LNCAP (cell line): ENCODE measurements around the gene MYOCD.

Experiments
- TF ChIP-seq, protein P1 (sequence below): fragments of 450-650 bp; IDR thresholded peaks from 2 replicates; pipeline ENCODE4 v1.5.1; 2017; ENCODE audit warnings: mild to moderate bottlenecking

Gene MYOCD

DNA sequence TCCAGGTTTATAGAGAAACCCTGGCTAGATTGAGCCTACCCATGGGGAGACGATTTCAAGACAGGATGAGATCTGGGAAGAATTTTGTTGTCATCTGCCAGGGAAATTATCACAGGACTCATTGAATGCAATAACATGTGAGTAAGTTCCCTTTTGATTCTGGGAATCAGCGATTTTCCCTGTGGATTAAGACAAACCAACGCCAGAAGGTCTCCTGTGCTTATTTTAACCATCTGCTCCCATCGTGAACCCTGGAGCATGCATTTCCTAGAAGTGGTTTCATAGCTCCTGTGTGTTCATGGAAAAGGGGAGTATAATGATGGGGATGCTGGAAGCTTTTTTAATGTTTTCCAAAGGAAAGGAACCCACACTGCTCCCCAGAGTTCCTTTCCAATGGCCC is 102.6 kb downstream of the MYOCD start:
- TF ChIP-seq, protein P1, sequence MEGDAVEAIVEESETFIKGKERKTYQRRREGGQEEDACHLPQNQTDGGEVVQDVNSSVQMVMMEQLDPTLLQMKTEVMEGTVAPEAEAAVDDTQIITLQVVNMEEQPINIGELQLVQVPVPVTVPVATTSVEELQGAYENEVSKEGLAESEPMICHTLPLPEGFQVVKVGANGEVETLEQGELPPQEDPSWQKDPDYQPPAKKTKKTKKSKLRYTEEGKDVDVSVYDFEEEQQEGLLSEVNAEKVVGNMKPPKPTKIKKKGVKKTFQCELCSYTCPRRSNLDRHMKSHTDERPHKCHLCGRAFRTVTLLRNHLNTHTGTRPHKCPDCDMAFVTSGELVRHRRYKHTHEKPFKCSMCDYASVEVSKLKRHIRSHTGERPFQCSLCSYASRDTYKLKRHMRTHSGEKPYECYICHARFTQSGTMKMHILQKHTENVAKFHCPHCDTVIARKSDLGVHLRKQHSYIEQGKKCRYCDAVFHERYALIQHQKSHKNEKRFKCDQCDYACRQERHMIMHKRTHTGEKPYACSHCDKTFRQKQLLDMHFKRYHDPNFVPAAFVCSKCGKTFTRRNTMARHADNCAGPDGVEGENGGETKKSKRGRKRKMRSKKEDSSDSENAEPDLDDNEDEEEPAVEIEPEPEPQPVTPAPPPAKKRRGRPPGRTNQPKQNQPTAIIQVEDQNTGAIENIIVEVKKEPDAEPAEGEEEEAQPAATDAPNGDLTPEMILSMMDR = no peak

DNA sequence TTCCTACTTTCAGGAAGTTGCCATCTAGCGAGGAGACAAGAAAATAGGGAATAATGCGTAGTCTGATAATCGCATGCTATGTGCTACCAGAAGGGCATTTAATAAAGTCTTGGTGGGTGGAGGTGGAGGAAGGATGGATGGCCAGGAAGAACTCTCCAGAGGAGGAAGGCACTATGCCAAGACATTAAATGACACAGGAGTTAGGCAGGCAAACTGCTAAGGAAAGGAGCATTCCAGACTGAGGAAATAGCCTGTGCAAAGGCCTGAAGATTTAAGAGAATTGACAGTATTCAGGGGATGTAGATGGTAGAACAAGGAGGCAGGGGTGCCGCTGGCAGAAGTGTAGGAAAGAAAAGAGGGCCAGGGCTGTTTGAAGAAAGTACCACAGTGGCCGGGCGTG is 104.3 kb downstream of the MYOCD start:
- TF ChIP-seq, protein P1 = no peak

DNA sequence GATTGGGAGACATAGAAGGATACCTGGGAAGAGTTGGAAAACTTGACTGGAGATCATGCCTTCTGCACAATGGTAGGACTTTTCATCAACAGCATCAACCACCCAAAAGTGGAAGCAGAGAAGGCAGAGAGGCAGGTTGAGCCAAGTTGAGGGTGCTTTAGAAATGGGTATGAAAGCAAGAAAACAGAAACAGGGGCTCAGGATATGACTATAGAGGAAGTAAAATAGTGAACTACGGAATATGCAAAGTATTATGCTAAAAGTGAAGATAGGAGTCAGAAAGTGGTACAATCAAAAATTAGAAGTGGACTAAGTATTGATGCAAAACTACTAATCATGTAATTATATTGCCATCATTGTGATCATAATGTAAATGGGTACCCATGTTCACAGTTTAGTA is 107.5 kb downstream of the MYOCD start:
- TF ChIP-seq, protein P1 = no peak

DNA sequence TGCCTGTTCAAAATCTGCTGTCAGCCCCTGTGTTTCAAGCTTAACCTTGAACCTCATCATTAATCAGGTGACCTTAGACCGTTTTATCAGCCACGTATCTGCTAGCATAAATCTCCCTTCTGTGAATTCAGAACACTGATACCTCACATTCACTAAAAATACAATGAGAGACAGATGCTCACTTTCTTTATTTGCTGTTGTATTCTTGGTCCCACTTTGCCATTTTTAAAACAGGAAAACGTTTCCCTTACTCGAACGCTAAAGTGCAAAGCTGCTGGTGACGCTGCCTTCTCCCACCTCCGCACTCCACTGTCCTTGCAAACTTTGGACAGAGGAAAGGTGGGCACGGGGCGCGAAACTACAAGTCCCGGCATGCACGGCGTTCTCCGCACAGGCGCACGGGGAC is 123.4 kb downstream of the MYOCD start:
- TF ChIP-seq, protein P1 = no peak

DNA sequence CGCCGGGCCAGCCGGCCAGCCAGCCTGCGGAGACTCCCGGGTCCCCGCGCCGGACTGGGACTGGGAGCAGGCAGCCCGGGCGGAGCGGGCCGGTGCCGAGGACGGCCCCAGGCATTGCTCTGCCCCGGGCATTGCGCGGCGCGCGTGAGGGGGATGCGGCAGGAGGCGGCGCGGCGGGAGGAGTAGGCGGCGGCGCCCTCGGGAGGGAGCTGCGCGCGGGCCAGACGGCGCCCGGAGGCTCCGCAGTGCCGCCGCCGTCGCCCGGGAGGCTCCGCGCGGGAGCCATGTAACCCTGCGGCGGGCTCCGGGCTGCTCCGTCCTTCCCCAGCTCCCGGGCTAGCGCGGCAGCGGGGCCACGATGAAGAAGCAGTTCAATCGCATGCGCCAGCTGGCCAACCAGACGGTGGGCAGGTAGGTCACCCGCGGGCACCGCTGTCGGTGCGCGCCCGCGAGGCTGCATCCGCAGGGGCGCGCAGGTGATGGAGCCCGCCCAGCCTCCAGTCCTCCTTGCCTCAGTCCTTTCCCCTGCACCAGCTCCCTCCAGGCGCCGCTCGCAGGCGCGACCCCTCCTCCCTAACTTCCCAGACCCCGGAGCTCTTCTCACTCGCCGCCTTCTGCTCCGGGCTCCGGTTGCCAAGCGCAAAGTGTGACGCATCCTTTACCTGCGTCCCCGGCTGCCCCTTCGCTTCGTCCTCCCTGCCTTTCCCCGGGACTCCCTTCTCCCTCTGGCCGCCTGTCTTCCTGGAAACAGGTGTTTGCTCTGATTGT is 124.0 kb downstream of the MYOCD start, which contains the start of gene ARHGAP44:
TSS of gene ARHGAP44 (plus strand) at position 18 of the 768 bp plus-strand sequence. CDS start at position 359, 341 bp downstream.
- TF ChIP-seq, protein P1 = no peak

DNA sequence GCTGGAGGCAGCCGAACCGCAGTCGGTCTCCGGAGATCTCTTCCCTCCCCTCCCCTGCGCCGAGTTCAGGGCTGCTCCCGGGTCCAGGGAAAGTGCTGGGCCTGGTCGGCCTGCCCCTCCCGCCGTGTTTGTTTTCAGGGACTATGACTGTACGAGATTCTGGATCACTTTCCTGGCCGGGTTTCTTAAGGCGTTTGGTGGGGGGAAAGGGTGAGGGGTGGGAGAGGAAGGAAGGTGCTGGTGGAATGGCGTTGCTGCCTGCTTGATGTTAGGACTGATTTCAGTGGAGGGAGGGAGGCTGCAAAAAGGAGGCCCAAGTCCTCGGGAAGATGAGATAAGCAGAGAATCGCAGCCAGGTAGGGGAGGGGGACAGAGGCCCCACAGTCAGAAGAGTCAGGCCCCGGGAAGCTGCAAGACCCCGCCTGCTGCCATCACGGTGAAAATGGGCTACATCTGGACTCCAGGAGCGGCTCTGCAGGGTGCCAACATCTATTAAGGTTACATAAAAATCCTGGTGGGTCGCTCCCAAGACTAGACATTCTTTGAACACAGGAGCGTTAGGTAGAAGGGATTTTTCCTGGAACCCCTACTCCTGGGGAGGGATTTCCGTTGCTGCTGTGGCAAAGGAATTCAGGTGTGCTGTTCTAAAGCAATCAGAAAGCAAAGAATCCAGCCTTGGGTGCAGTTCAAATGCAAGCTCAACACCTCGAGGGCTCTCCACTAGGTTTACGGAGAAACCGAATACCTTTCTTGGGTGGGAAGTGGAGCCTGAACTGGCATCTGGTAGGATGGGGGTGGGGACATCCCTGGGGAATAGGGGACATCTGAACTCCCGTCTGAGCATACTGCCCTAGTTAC is 124.8 kb downstream of the MYOCD start:
- TF ChIP-seq, protein P1 = no peak

DNA sequence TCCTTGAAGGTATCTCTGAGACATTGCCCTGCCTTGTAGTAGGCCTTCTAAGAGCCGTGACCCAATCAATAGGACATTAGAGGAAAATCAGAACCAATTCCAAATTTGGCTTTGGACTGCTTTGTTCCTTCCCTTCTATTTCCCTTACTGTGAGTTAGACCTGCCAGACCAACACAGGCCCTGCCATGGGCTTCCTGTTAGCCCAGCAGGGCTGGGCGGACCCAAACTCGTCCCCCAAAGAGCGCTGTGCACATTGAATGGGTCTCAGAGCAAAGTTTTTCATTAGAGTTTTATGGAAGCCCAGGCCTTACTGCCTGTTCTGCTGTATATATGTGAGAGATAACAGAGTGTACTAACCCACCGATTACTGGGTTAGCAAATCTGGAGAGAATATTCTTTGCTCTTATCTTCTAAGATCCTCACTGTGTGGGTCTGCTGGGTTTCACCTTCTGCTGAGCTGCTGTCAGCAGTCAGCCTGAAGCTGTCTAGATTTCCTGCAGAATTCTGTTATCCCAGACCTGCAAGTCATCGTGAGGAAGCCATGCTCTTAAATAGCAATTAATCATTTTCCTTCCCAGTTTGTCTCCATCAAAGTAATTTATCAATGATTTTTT is 129.3 kb downstream of the MYOCD start:
- TF ChIP-seq, protein P1 = no peak
